LNCAP (cell line): ENCODE measurements around the gene IL10RA.

Experiments used
- TF ChIP-seq, protein P1 (sequence below): fragments of 450-650 bp; IDR thresholded peaks from 2 replicates; pipeline ENCODE4 v1.5.1; 2017; ENCODE audit warnings: mild to moderate bottlenecking

Gene IL10RA

DNA sequence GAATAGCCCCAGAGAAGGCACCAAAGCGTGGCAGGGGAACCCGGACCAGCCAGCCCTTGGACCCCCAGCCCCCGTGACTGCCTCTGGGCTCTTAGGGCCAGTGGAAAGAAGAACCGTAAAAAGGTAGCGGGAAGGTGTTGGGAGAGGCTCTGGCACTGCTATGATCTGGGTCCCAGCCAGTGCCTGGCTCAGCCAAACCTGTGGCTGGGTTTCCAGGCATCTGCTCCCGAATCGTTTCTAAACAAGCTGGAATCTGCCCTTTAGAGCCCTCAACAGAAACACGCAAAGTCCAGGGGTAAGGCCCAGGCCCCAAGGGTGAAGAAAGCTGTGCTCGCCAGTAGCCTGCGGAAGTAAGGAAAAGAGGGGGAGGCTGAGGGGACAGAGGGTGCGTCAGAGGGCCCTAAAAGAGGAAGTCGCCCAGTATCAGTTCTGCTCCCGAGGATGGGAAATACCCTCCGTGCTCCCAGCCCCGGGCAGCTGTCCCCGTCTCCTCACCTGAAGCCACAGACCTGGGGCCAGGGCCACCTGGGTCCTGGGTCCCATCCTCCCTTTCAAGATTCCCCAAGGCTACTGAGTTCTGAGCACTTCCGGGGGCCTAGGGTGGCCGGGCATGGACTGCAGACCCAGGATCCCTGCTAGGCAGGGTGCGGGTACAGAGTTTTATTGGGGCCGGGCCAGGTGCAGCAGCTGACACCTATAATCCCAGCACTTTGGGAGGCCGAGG lies 24.7 kb downstream of the IL10RA start:
- TF ChIP-seq, protein P1, sequence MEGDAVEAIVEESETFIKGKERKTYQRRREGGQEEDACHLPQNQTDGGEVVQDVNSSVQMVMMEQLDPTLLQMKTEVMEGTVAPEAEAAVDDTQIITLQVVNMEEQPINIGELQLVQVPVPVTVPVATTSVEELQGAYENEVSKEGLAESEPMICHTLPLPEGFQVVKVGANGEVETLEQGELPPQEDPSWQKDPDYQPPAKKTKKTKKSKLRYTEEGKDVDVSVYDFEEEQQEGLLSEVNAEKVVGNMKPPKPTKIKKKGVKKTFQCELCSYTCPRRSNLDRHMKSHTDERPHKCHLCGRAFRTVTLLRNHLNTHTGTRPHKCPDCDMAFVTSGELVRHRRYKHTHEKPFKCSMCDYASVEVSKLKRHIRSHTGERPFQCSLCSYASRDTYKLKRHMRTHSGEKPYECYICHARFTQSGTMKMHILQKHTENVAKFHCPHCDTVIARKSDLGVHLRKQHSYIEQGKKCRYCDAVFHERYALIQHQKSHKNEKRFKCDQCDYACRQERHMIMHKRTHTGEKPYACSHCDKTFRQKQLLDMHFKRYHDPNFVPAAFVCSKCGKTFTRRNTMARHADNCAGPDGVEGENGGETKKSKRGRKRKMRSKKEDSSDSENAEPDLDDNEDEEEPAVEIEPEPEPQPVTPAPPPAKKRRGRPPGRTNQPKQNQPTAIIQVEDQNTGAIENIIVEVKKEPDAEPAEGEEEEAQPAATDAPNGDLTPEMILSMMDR = no peak

DNA sequence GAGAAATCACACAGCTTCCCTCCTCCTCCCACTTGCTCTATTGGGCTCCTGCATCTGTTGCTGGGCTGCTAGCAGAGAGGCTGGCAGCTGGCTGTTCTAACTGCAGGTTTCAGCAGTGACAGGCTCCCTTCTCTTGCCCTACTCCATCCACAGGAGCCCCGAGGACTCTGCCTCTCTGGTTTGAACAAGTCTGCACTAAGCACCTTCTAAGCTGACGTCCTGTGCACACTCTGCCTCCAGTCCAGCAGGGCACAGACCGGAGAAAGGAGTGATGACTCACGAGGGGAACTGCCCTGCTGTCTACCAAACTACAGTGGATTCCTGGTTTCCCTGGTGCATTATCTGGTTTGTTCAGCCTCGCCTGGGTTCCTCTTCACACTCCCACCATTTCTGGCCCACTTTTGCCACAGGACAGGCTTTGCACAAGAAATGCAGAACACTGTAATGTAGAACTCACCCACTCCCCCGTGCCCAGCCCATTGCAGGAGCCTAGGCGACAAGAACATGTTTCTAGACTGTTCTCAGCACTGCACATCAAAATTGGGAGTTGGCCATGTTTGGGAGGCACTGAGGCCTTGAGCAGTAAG lies 26.0 kb downstream of the IL10RA start:
- TF ChIP-seq, protein P1 = no peak

DNA sequence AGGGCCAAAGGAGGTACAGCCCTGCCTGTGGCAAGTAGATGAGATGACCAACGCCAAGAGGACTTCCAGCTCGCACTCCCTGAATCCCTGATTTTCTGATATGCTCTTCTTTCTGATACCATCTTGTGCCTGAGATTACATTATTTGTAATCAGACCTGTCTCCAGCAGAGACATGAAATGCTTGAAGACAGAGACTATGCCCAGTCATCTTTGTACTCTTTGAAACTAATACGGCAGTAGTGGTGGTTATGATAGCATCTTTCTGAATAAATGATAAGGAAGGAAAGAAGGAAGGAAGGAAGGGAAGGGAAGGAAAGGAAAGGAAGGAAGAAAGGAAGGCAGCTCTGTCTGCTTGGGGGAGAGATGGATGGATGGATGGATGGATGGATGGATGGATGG lies 27.8 kb downstream of the IL10RA start:
- TF ChIP-seq, protein P1 = no peak

DNA sequence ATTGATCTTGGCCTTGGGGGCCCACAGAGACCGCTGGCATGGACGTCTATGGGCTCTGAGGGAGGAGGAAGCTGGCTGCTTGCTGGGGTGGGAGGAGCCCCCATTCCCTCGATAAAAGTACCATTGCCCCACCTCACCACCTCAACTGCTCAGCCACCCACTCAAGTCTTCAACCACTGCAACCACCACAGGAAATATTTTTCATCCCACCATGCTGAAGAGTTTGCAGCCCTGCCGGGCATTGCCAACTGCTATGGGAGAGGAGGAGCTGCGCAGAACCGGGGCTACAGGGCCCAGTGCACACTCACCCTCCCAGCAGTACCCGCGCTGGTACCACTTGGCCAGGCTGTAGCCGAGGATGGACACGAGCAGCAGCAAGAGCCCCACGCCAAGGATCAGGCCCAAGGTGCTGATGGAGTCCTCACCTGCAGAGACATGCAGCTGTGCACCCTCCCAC lies 29.2 kb downstream of the IL10RA start:
- TF ChIP-seq, protein P1 = no peak

DNA sequence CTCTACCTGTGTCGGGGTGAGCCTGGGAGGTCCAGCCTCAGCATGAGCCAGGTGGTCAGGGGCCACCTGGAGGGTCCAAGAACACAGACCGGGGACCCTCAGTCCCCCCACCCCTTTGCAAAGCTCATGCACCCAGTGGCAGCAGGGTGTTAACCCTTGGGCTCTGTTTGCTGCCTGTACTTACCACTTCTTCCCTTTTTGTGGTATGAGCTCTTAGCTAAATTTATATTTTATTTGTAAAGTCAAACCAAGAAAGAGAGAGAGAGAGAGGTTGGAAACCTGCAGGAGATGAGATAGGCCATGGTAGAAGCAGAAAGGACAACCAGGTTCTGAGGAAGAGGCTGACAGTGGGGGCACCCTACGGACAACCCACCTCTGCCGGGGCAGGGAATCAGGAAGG lies 29.9 kb downstream of the IL10RA start:
- TF ChIP-seq, protein P1 = no peak

DNA sequence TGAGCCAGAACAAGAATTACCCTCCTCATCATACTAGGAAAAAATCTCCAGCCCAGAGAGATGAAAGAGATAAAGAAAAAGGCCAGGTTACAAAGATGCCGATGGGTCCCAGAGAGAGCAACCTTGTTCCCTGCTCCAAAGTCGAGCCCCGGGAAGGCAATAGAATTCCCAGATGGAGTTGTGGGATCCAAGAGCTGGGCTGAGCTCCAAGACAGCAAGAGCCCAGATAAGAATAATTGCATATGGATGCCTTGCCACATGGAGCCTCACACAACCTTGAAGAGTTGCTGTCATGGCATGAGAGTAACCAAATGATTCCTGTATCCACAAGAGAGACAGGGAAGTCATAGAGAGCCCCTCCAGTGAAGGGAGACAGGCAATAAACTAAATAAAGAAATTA lies 30.9 kb downstream of the IL10RA start:
- TF ChIP-seq, protein P1 = no peak

DNA sequence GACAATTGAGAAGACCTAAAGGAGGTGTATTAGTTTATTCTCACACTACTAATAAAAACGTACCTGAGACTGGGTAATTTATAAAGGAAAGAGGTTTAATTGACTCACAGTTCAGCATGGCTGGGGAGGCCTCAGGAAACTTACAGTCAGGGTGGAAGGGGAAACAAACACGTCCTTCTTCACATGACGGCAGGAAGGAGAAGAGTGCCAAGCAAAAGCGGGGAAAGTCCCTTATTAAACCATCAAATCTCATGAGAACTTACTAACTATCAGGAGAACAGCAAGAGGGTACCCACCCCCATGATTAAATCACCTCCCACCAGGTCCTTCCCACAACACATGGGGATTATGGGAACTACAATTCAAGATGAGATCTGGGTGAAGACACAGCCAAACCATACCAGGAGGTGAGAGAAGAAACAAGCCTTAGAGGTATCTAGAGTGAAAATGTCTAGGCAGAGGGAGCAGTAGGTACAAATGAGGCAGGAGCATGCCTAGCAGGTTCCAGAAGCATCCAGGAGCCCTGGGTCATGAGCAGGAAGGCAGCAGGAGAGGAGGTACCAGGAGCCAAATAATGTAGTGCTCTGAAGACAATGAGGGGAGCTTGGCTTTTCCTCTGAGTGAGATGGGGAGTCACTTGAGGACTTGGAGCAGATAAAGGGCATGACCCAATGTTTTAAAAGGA lies 31.6 kb downstream of the IL10RA start:
- TF ChIP-seq, protein P1 = no peak
